SW480 (cell line): ENCODE measurements around the gene CLHC1.
"Not testable (repeated sequence)": the region's sequence is repeated elsewhere in the genome, so short reads cannot be mapped to it uniquely, and the experiment has no call there.

Experiments used
- DNase-seq: peaks from one replicate; pipeline ENCODE4 v3.0.0-alpha.2; 2016; ENCODE audit warnings: low spot score

The CLHC1 gene

DNA sequence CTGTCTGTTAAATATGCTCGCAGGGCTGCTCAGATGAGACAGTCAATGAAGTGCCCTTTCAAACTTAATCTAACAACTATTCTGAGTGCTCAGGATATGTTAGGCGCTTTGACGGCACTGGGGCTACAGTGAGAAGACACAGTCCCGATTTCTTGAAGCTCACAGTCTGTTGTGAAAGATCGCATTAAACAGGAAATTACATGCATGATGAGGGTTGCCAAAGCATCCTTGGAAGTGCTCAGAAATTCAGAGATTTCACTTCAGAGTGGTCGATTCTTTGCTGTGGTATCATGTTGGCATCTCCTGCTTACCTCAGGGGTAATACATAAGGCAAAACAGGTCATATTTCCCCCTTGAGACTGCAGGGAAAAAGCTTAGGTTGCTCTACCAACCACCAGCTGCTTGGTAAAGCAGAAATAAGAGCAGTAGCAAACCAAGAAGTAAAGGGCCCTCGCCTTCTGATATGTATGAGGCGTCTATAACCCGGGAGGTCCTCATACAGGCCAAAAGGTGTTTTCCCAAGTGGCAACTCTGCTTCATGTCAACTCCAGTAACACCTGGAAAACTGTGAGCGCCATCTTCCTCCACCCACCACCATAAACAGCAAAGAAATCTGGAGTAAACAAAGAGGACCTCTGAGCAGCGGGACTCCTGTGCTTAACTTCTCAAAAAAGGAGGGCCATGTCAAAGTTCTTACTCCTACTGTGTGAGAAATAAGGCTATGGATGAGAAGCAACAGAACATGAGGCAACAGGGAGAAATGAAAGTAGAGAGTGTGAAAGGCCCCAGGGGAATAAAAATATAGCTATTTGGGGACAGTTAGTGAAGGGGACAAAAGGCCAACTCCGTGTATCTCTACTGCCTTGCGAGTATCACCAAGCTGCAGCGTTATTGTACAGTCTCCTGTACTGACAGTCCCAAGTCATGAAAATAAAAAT is 79.3 kb downstream of the CLHC1 start:
- no peak for DNase-seq

DNA sequence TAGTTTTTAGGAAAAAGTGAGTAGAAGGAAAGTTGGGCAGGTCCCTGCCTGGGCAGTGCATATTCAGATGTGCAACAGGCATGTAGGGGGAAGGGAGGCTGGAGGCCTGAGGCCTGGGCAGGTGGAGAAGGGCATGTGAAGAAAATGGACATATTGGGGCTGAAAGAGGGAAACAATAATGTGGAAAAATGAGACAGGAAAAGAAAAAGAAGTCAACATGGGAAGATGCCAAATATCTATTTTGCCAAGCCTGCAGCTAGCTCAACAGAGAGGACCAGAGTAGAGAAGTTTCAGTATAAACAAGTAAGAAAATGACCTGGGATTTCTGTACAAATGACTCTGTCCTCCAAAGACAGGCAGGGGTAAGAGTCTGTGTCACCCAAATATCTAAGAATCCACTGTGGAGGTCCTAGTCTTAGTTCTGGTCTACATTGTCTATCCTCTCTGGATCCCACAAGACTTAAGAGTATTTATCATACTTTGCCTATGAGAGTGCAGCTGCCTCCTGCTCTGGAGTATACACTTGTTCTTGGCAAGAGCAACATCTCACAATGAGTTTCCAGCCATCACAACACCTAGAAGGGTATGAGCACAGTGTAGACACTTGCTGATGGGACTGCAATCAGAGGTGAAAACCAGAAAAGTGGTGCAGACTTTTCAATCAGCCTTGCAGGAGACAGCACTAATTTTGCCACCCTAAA is 80.2 kb downstream of the CLHC1 start:
- DNase-seq = no peak

DNA sequence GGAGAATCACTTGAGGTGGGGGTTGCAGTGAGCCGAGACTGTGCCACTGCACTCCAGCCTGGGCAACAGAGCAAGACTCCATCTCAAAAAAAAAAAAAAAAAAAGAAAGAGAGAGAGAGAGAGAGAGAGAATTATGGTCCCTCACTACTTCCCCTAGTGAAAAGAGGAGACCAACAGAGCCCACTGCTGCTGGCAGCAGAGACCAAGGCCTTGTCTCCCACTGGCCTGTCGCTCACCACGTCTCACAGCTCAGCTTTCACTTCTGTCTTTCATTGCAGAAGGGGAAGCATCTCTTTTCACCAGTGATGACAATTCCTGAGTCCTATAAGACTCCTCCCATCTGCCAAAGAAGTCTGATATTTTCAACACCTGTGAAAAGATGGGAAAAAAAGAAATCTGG is 81.3 kb downstream of the CLHC1 start:
- no peak for DNase-seq

DNA sequence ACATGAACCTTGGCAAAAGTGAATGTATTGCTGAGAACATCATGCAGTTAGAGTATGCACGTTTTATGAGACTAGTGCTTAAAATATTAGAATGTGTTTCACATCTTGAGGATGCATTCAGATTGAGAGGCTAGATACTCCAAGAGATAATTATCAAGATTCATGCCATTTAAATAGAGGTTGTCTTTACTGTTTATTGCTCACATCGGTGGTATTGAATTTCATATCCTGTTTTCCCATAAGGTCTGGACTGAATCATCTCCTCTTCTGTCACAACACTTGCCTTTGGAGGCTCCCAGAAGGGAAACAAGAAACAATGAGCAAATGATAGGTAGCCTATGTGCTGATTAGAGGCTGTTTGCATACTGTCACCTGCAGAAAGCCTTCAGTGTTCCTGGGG is 83.8 kb downstream of the CLHC1 start:
- DNase-seq = no peak

DNA sequence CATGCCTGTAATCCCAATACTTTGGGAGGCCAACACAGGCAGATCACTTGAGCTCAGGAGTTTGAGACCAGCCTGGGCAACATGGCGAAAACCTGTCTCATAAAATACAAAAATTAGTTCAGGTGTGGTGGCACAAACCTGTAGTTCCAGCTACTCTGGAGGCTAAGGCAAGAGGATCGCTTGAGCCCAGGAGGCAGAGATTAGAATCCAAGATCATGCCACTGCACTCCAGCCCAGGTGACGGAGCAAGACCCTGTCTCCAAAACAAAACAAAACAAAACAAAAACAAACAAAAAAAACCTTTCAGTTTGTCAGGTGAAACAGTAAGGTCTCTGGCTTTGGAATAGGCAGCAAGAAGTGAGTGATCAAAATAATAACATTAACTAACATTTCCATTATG is 84.6 kb downstream of the CLHC1 start:
- DNase-seq = no peak

DNA sequence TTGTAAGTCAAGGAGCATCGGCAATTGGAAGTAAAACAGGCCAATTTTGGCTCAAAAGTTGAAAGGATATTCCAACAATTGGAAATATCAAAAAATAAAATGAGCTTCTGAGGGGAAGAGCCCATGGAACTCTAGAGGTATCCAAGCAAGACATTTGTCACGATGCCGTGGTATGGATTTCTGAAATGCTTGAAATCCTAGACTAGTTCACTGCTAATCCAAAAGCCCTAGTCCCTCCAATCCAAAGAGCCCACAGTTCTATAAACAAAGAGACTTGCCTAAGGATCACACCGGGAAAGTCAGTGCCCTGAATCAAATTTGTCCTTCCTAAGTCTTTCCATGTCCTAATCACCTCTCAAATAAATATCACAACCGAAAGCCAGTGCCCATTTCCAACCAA is 85.1 kb downstream of the CLHC1 start:
- no peak for DNase-seq

DNA sequence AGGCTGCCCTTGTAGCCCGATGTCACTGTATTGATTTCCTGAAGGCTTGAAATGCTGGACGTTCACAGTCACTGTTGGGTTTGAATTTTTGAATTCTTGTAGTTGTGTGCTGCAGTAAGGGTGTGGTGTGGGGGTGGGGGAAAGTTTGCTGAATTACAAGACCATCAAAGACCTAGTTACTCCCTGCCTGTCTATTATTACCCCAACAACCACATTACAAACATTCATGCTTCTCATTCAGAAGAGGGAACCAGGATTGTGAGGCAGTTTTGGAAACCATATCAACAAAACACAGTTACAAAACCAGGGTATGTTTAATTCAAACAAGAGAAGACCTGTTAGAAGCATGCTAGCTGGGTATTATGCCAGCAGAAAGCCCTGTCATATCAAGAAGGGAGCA is 85.8 kb downstream of the CLHC1 start:
- no peak for DNase-seq

DNA sequence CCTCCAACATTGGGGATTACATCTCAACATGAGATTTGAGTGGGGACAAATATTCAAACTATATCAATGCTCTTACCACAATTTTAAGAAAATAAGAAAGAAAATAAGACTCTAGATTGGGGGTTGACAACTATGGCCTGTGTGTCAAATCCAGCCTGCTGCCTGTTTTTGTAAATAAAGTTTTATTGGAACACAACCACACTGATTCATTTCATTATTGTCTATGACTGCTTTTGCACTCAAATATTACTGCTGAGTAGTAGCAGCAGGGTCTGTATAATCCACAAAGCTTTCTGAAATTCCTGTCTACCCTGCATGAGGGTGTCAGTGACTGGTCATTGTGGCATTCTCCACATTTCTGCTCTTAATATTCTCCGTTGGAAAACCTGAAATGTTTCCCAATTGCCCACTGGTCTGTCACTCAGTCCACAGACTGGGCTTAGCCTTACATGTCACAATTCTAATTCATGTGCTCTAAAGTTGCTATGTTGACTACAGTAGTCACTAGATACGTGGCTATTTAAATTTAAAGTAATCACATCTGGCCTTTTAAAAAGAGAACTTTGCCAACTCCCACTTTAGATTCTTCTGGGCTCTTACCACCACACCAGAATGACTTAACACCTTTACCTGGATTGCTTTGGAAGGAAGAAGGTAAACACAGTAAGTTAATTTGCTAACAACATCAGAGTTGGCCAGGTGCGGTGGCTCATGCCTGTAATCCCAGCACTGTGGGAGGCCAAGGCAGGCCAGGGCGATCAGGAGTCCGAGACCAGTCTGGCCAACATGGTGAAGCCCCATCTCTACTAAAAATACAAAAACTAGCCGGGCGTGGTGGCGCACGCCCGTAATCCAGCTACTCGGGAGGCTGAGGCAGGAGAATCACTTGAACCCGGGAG is 86.9 kb downstream of the CLHC1 start:
- DNase-seq = no peak

DNA sequence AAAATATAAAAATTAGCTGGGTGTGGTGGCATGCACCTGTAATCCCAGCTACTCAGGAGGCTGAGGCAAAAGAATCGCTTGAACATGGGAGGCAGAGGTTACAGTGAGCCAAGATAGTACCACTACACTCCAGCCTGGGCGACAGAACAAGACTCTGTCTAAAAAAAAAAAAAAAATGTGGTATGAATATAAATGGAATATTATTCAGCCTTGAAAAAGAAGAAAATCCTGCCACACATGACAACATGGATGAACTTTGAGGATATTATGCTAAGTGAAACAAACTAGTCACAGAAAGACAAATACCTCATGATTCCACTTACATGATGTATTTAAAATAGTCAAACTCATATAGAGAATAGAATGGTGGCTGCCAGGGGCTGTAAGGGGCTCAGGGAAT is 88.4 kb downstream of the CLHC1 start:
- not testable (repeated sequence) for DNase-seq

DNA sequence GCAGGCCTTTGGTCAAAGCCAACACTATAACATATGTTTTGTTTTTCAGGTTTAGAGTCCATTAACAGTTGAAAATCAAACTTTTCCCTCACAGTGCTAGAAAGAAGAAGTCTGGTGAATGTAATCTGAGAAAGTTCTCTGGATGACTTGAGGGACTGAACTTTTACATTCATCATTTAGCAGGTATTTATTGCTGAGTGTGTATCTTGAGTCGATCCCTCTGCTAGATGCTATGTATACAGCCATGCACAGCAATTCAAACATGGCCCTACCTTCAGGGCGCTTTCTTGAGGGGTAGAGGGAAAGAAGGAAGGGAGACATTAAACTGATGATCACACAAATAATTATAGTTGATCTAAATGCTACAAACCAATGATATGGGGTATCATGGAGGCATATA is 89.6 kb downstream of the CLHC1 start:
- no peak for DNase-seq

DNA sequence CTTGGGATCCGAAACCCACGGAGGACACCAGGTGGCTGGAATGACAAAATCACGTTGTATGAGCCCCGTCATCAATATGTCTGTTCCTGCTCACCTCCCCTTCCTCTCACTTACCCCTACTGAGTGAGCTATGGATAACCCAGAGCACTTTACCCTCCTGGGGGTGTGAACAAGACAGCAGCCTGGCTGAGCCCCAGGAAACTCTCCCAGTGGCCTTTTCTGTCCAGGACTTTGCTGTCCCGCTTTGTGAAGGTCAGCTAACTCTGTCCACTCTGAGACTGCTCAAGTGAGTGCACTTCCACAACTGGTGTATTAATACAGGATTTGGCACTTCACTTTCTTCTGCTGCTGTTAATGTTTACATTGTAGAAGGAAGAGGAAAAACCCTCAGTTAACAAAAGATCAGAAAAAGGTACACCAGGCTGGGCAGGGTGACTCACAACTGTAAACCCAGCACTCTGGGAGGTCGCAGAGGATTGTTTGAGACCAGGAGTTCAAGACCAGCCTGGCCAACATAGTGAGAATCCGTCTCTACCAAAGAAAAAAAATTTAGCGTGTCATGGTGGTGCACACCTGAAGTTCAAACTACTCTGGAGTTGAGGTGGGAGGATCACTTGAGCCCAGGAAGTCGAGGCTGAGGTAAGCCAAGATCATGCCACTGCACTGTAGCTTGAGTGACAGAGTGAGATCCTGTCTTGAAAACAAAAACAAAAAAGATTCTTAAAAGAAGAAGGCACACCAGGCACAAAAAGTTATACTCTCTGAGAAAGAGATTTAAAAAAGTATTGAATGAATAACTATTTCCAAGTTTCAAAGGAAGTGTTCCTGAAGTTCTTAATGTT is 90.3 kb downstream of the CLHC1 start:
- DNase-seq = no peak

DNA sequence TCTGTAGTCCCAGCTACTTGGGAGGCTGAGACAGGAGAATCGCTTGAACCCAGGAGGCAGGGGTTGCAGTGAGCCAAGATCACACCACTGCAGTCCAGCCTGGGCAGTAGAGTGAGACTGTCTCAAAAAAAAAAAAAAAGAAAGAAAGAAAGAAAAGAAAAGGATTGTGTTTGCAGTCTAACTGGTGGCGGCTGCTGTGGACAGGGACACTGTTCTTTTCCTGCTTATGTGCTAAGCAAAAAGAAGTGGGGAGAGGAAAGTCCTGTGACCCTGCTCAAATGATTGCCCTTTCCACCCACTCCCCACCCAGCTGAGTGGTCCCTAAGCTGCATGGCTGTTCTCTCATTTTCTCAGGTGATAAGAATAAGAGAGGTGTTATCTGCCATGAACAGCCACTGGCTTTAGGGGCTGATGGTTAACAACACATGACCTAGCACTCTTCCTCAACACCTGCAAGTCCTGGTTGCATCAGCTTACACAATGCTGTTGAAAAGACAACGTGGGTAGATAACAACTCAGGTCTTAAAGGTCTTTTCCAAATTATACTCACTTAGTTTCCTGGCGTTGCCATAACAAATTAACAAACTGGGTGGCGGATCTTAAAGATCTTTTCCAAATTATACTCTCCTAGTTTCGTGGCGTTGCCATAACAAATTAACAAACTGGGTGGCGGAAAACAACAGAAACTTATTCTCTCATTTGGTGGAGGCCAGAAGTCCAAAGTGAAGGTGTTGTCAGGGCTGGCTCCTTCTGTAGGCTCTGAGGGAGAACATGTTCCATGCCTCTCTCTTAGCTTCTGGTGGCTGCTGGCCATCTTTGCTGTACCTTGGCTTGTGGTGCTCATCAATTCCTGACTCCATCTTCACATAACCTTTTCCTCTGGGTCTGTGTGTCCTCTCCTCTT is 91.5 kb downstream of the CLHC1 start:
- DNase-seq = no peak

DNA sequence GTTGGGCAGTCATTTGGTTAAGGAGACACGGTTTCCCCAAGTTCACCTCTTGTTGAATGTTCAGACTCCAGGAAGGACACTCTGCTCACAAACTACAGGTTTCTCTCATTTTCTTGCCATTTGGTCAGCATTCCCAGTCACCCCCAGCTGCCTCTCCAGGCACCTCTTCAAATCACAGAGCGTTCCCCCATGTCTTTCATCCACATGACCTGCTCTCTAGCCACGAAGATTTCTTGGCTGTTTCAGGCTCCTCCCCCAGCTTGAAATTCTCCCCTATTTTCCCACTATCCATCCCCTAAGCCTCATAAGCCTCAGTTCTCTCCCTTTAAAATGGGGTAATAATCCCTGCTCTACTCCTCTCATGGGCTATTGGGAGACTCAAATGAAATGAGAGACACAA is 92.8 kb downstream of the CLHC1 start:
- no peak for DNase-seq

DNA sequence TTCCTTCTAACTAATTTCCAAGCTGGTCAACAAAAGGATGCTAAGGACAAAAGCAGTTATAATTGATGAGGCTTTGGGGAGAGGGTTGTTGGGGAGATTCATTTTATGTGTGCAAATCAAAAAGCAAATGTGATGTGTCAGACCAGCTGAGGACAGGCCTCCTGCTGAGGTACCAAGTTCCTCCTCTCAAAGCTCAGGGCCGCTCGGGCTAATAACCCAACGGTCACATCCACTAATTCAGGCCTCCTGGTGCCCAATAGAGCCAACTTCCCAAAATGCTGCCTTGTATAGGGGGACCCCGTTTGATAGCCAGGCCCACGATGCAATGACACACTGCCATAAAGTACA is 93.2 kb downstream of the CLHC1 start:
- no peak for DNase-seq

DNA sequence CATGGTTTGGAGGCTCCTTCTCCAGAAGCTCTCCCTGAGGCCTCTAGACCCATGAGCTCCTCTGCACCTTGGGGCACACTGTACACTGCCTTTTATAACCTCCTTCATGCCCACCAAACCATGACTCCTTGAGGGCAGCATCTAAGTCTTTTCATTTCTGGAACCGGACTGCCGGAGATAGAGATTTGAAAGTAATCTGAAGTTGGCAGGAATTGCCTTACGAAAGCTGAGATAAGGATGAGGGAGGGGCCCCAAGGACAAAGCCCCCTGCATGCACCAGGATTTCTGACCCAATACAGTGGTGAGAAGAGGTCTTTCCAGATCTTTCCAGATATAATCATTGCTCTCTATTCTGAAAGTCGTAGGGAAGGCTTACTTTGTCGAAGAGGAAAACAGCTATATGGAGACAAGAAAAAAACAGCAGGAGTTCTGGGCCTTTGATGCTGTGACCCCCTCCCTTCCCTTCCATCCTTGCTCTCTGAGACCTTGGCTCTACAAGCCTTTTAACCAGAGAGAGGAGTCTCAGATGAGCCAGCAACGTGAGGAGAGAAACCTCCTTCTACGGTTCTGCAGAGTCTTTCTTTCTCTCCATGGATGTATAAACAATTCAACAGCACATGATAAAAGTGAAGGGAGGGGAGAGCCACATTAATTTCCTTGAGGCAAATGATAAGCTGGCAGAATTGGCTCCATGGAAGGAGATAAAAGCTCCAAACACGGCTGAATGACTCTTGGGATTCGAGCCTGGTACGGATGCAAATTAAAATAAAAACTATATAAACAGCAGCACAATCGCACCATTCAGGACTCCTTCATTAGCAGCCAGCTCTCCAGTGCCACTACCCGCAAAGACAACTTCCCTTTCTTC is 93.8 kb downstream of the CLHC1 start:
- DNase-seq = no peak

DNA sequence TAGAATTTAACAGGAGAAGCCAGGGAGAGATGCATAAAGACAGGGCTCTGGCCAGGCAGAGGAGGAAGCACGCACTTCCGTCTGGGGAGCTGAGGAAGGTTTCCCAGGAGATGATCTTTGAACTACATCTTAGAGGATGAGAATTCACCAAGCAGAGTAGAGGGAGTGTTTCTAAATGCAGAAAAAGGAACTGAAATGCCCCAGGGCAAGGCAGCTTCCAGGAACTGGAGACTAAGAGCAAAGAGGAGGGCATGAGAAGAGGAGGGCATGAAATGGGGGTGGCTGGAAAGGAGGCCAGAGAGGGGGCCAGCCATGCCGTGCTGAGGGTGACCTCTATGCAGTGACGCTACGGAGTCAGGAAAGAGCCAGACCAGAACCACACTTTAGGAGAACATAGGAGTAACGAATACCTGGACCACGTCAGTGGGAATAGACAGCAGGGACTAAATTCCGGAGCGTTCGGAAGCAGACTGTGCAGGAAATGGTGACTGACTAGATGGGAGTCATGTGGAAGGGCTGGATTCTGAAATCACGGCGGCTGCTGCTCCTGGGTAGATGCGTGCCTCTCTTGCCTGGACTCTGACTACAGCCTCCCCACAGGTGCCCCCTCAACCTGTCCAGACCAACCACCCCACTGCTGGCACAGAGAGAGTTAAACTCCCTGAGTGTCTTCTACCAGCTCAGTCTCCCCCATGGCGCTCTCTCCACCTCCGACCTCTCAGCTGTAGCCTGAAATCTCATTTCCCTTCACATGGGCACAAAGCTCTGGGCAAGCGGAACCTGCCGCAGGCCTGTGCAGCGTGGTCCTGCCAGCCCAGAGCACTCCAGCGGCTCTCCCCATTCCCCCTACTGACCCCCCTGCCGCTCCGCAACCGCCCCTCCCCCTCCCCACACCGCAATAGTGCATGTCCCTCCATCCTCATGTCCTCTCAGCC is 94.8 kb downstream of the CLHC1 start:
- no peak for DNase-seq

DNA sequence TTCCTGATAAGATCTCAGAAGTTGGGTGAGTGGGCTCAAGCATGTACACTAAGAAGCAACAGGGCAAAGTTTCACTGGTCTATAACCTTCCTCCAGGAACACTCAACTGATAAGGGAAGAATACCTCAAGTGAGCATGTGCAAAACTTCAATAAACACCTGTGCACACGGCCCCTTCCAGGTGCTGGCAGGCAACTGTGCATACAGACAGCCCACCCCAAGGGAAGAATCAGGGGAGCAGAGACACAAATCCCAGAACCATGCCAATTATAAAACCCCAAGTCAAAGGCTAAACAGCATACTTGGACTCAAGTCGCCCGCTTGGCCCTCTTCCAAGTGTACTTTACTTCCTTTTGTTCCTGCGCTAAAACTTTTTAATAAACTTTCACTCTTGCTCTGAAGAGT is 96.0 kb downstream of the CLHC1 start:
- no peak for DNase-seq

DNA sequence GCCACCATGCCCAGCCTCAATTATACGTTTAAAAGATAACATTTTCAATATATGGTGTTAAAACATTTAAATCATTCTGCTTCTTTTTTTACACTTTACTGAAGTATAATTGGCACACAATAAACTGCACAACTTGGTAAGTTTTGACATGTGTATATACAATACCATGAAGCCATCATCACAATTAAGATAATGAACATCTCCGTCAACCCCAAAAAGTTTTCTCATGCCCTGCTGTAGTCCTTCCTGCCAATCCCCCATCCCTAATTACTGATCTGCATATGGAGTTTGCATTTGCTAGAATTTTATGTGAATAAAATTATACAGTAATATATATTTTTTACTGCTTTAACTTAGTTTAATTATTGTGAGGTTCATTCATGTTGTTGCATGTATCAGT is 96.6 kb downstream of the CLHC1 start:
- DNase-seq = no peak

DNA sequence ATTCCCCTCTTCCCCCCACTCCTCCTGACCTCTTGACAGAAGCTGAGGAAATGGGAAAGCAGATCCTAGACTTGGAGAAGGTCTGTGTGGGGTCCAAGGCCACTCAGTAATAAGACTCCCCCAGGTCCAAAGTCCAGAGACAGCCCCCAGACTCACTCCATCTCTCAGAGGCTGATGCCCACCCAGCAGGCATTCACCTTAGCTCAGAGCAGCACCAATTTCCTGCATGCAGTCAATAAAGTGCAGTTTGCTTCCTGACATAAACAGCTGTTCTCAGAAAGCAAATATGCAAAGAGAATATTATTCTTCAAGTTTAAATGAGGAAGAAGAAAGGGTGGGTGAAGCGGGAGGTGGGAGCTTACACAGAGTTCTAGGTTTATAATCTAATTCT is 97.8 kb downstream of the CLHC1 start:
- DNase-seq = no peak
